Activated CD4-positive, alpha-beta T cell treated with anti-CD3 and anti-CD28 coated beads, Interleukin-2, amount 10 ng/mL, durations not matched to agents 7 days and 5 days (primary cell): ENCODE measurements around the gene MED12L. TPM values are rescaled to one million over a fixed set of nuclear protein-coding genes. Genes with fewer than 3 reads are reported as not detected.

ENCODE experiments used
- CTCF ChIA-PET: fragments of 350-600 bp; sonication (Branson Sonifier 250); formaldehyde crosslinking; loops from one replicate; lab custom pipeline; 2021; ENCODE audit warnings: antibody characterized with exemption; lab: Charles Lee
- POLR2A ChIA-PET: fragments of 350-600 bp; sonication (Branson Sonifier 250); formaldehyde crosslinking; loops from one replicate; lab custom pipeline; 2021; ENCODE audit warnings: antibody characterized with exemption; lab: Charles Lee
- DNase-seq: peaks from one replicate; pipeline ENCODE4 v3.0.0-alpha.2; 2020
- H3K27ac Mint-ChIP-seq: one replicate; pipeline ENCODE4 v1.8.0; 2021; ENCODE audit warnings: mild to moderate bottlenecking, moderate library complexity, mixed read lengths
- H3K27me3 Mint-ChIP-seq: one replicate; pipeline ENCODE4 v1.8.0; 2021; ENCODE audit warnings: mixed read lengths
- H3K36me3 Mint-ChIP-seq: one replicate; pipeline ENCODE4 v1.8.0; 2021; ENCODE audit warnings: low read depth, mixed read lengths
- H3K4me1 Mint-ChIP-seq: one replicate; pipeline ENCODE4 v1.8.0; 2021; ENCODE audit warnings: mixed read lengths
- H3K4me3 Mint-ChIP-seq: one replicate; pipeline ENCODE4 v1.8.0; 2021; ENCODE audit warnings: mild to moderate bottlenecking, moderate library complexity, mixed read lengths
- H3K9me3 Mint-ChIP-seq: one replicate; pipeline ENCODE4 v1.8.0; 2021; ENCODE audit warnings: mixed read lengths
- total RNA-seq, 2 experiments: library from RNA; stranded (reverse); gene quantifications; one replicate each; pipeline ENCODE4 v1.2.3, GENCODE V29; 2021

Gene MED12L
- total RNA-seq, 2 experiments from 2014 or later, result 0.35 to 0.92 TPM

- peak; percentile 34 for DNase-seq
- Mint-ChIP-seq H3K4me1 (peaks cover 57% of the 10 kb centered on the region), H3K4me3 (peak overlapping the region; percentile 47), H3K9me3 (peaks cover 7% of the 10 kb centered on the region), H3K27ac (peak overlapping the region; percentile 87), H3K27me3 (no peaks in the 10 kb centered on the region), H3K36me3 (peaks cover 11% of the 10 kb centered on the region)
- ChIA-PET POLR2A (no interaction called here), CTCF (interaction anchor here (0.6 to 1.6 kb wide), 9 partner anchors 10 to 217 kb away, joined by 3 to 6 read pairs (median 4); no protein-coding TSS in a partner anchor)
Observed at GRCh38 chr3:151210676-151211381, 125.4 kb downstream of the MED12L start.

GRCh38 chr3:151213151-151213550 is 127.7 kb downstream of the MED12L start:
- no peak for DNase-seq
- ChIA-PET POLR2A (no interaction called here), CTCF (interaction anchor here (0.9 kb wide), 1 partner anchor 10 kb away, joined by 3 read pairs; the partner anchor contains the start of gene GPR171)
- H3K36me3 Mint-ChIP-seq, result peaks cover 9% of the 10 kb centered on the region
- no peak overlapping the region for H3K27ac Mint-ChIP-seq
- peaks cover 7% of the 10 kb centered on the region for H3K9me3 Mint-ChIP-seq
- no peak overlapping the region for H3K4me3 Mint-ChIP-seq
- no peaks in the 10 kb centered on the region for H3K27me3 Mint-ChIP-seq
- peaks cover 35% of the 10 kb centered on the region for H3K4me1 Mint-ChIP-seq

GRCh38 chr3:151213881-151214280 is 128.4 kb downstream of the MED12L start:
- peaks cover 29% of the 10 kb centered on the region for H3K4me1 Mint-ChIP-seq
- no peaks in the 10 kb centered on the region for H3K27me3 Mint-ChIP-seq
- peaks cover 6% of the 10 kb centered on the region for H3K36me3 Mint-ChIP-seq
- peaks cover 4% of the 10 kb centered on the region for H3K9me3 Mint-ChIP-seq
- H3K4me3 Mint-ChIP-seq, result no peak overlapping the region
- H3K27ac Mint-ChIP-seq, result no peak overlapping the region
- ChIA-PET CTCF (interaction anchor here (1.6 kb wide), 1 partner anchor 13 kb away, joined by 4 read pairs; no protein-coding TSS in a partner anchor), POLR2A (no interaction called here)
- DNase-seq, result no peak

- H3K4me3 Mint-ChIP-seq, result no peak overlapping the region
- peaks cover 2% of the 10 kb centered on the region for H3K36me3 Mint-ChIP-seq
- POLR2A ChIA-PET, result no interaction called here
- no peak overlapping the region for H3K27ac Mint-ChIP-seq
- H3K9me3 Mint-ChIP-seq, result peaks cover 2% of the 10 kb centered on the region
- peaks cover 23% of the 10 kb centered on the region for H3K4me1 Mint-ChIP-seq
- DNase-seq, result no peak
- no peaks in the 10 kb centered on the region for H3K27me3 Mint-ChIP-seq
- CTCF ChIA-PET, result interaction anchor here (0.8 to 1.6 kb wide), 2 partner anchors 13 to 16 kb away, joined by 4 to 6 read pairs; no protein-coding TSS in a partner anchor
Observed at GRCh38 chr3:151214459-151214858, 129.0 kb downstream of the MED12L start.

GRCh38 chr3:151216641-151217607 is 131.5 kb downstream of the MED12L start:
- peaks cover 13% of the 10 kb centered on the region for H3K9me3 Mint-ChIP-seq
- no peak overlapping the region for H3K4me3 Mint-ChIP-seq
- ChIA-PET CTCF (interaction anchor here (1.4 to 2.2 kb wide), 6 partner anchors 10 to 49 kb away, joined by 3 to 10 read pairs (median 6); no protein-coding TSS in a partner anchor), POLR2A (no interaction called here)
- H3K4me1 Mint-ChIP-seq, result no peaks in the 10 kb centered on the region
- no peak overlapping the region for H3K27ac Mint-ChIP-seq
- no peaks in the 10 kb centered on the region for H3K27me3 Mint-ChIP-seq
- H3K36me3 Mint-ChIP-seq, result peaks cover 13% of the 10 kb centered on the region
- no peak for DNase-seq

- POLR2A ChIA-PET, result no interaction called here
- no peaks in the 10 kb centered on the region for H3K4me1 Mint-ChIP-seq
- H3K27me3 Mint-ChIP-seq, result no peaks in the 10 kb centered on the region
- peaks cover 23% of the 10 kb centered on the region for H3K36me3 Mint-ChIP-seq
- H3K4me3 Mint-ChIP-seq, result no peak overlapping the region
- H3K27ac Mint-ChIP-seq, result no peak overlapping the region
- CTCF ChIA-PET, result interaction anchor here (0.7 to 2.2 kb wide), 5 partner anchors 9 to 50 kb away, joined by 3 to 10 read pairs (median 6); no protein-coding TSS in a partner anchor
- DNase-seq, result no peak
- H3K9me3 Mint-ChIP-seq, result peaks cover 23% of the 10 kb centered on the region
Observed at GRCh38 chr3:151218136-151218535, 132.7 kb downstream of the MED12L start.

GRCh38 chr3:151219056-151219455 is 133.6 kb downstream of the MED12L start:
- H3K4me1 Mint-ChIP-seq, result no peaks in the 10 kb centered on the region
- peaks cover 23% of the 10 kb centered on the region for H3K36me3 Mint-ChIP-seq
- no peak overlapping the region for H3K27ac Mint-ChIP-seq
- DNase-seq, result no peak
- ChIA-PET CTCF (interaction anchor here (1.7 to 2.0 kb wide), 2 partner anchors 18 to 51 kb away, joined by 4 to 5 read pairs; no protein-coding TSS in a partner anchor), POLR2A (no interaction called here)
- H3K4me3 Mint-ChIP-seq, result no peak overlapping the region
- peaks cover 23% of the 10 kb centered on the region for H3K9me3 Mint-ChIP-seq
- no peaks in the 10 kb centered on the region for H3K27me3 Mint-ChIP-seq

- H3K36me3 Mint-ChIP-seq, result peaks cover 23% of the 10 kb centered on the region
- H3K9me3 Mint-ChIP-seq, result peaks cover 23% of the 10 kb centered on the region
- ChIA-PET CTCF (interaction anchor here (0.6 to 5.7 kb wide), 6 partner anchors 38 to 92 kb away, joined by 3 to 55 read pairs (median 4); partner anchors contain the start of genes GPR87 and P2RY14), POLR2A (no interaction called here)
- peaks cover 45% of the 10 kb centered on the region for H3K4me1 Mint-ChIP-seq
- no peak overlapping the region for H3K4me3 Mint-ChIP-seq
- no peaks in the 10 kb centered on the region for H3K27me3 Mint-ChIP-seq
- no peak for DNase-seq
- H3K27ac Mint-ChIP-seq, result no peak overlapping the region
Observed at GRCh38 chr3:151224268-151224866, 138.9 kb downstream of the MED12L start.

GRCh38 chr3:151225040-151225975 is 139.8 kb downstream of the MED12L start:
- H3K27me3 Mint-ChIP-seq, result no peaks in the 10 kb centered on the region
- H3K27ac Mint-ChIP-seq, result peak overlapping the region; percentile 6
- no peak overlapping the region for H3K4me3 Mint-ChIP-seq
- peaks cover 23% of the 10 kb centered on the region for H3K36me3 Mint-ChIP-seq
- peaks cover 19% of the 10 kb centered on the region for H3K9me3 Mint-ChIP-seq
- ChIA-PET CTCF (interaction anchor here (1.2 to 5.7 kb wide), 4 partner anchors 9 to 55 kb away, joined by 3 to 55 read pairs (median 8); partner anchors contain the start of gene P2RY14), POLR2A (no interaction called here)
- H3K4me1 Mint-ChIP-seq, result peaks cover 47% of the 10 kb centered on the region
- DNase-seq, result no peak

GRCh38 chr3:151226088-151226563 is 140.7 kb downstream of the MED12L start:
- CTCF ChIA-PET, result interaction anchor here (1.1 to 5.7 kb wide), 6 partner anchors 15 to 70 kb away, joined by 3 to 55 read pairs (median 8); partner anchors contain the start of gene P2RY14
- peak overlapping the region; percentile 6 for H3K27ac Mint-ChIP-seq

GRCh38 chr3:151226825-151227224 is 141.4 kb downstream of the MED12L start:
- DNase-seq, result no peak
- H3K9me3 Mint-ChIP-seq, result peaks cover 11% of the 10 kb centered on the region
- H3K36me3 Mint-ChIP-seq, result peaks cover 12% of the 10 kb centered on the region
- CTCF ChIA-PET, result interaction anchor here (0.6 to 5.7 kb wide), 11 partner anchors 9 to 71 kb away, joined by 3 to 55 read pairs (median 6); partner anchors contain the start of gene P2RY14
- H3K27ac Mint-ChIP-seq, result peak overlapping the region; percentile 79
- H3K27me3 Mint-ChIP-seq, result no peaks in the 10 kb centered on the region
- no peak overlapping the region for H3K4me3 Mint-ChIP-seq
- peaks cover 59% of the 10 kb centered on the region for H3K4me1 Mint-ChIP-seq
- POLR2A ChIA-PET, result no interaction called here

More at GRCh38 chr3:151226088-151226563, 140.7 kb downstream of the MED12L start:
- POLR2A ChIA-PET, result no interaction called here
- peaks cover 55% of the 10 kb centered on the region for H3K4me1 Mint-ChIP-seq
- H3K9me3 Mint-ChIP-seq, result peaks cover 12% of the 10 kb centered on the region
- H3K4me3 Mint-ChIP-seq, result no peak overlapping the region
- peaks cover 16% of the 10 kb centered on the region for H3K36me3 Mint-ChIP-seq
- no peaks in the 10 kb centered on the region for H3K27me3 Mint-ChIP-seq
- no peak for DNase-seq
